GM12878 (cell line): Measurements from ENCODE around the gene AWAT1. TPM values are rescaled to one million over a fixed set of nuclear protein-coding genes. Genes with fewer than 3 reads are reported as not detected.
A peak's percentile ranks its signal among the peaks of the same experiment; 100 is the strongest.

ENCODE experiments used
- ATAC-seq: fragments of 200-7000 bp; cut with Tn5 transposase; 3 replicates; pipeline ENCODE4 v1.9.1; 2020; ENCODE audit warnings: mild to moderate bottlenecking, moderate library complexity
- BruUV-seq: library from RNA; stranded (reverse); fragments of 400-500 nt; replicated peaks from 2 replicates; lab custom pipeline; 2021; lab: Mats Ljungman, UMichigan
- CTCF ChIA-PET: fragments of 300-600 bp; sonication (Branson Sonifier 250); formaldehyde crosslinking; extraction: SDS; loops from one replicate; lab custom pipeline; 2021; ENCODE audit warnings: inconsistent platforms; lab: Yijun Ruan, JAX
- POLR2A ChIA-PET: fragments of 350-600 bp; formaldehyde crosslinking; extraction: SDS; loops from one replicate; lab custom pipeline; 2021; ENCODE audit warnings: inconsistent platforms; lab: Charles Lee
- RAD21 ChIA-PET: fragments of 300-600 bp; sonication (Branson Sonifier 250); formaldehyde crosslinking; loops from one replicate; lab custom pipeline; 2023; ENCODE audit warnings: antibody characterized with exemption; ENCODE audit not compliant: unreplicated experiment; lab: Charles Lee
- SMC1A ChIA-PET: fragments of 300-600 bp; sonication (Branson Sonifier 250); formaldehyde crosslinking; loops from one replicate; lab custom pipeline; 2023; ENCODE audit not compliant: unreplicated experiment, uncharacterized antibody; lab: Charles Lee
- DNase-seq: peaks from one replicate; pipeline ENCODE4 v3.0.0-alpha.2; 2011; ENCODE audit warnings: low read depth, low spot score
- FAIRE-seq: peaks from 3 replicates; lab custom pipeline; 2011; peaks lifted over from hg19 to GRCh38; lab: Jason Lieb, UNC
- H2AFZ ChIP-seq: 2 replicates; pipeline ENCODE4 v1.6.0; 2011; ENCODE audit warnings: low read depth, low read length, control low read depth; ENCODE audit not compliant: control insufficient read depth
- H3K27ac ChIP-seq: 2 replicates; pipeline ENCODE4 v1.5.1; 2011; ENCODE audit warnings: control low read depth; ENCODE audit not compliant: control insufficient read depth, insufficient read depth
- H3K27me3 ChIP-seq, 2 experiments: replicated peaks in 1 of 2; 2 replicates each; pipeline versions ENCODE4 v1.6.0 to v1.6.1; 2011; ENCODE audit warnings: low read length in 1 of 2; ENCODE audit not compliant: control insufficient read depth in 2 of 2, insufficient read depth in 2 of 2
- H3K36me3 ChIP-seq, 2 experiments: 2 replicates each; pipeline ENCODE4 v1.5.1; 2011; ENCODE audit warnings: low read length in 1 of 2; ENCODE audit not compliant: control insufficient read depth in 2 of 2, insufficient read depth in 2 of 2
- H3K4me1 ChIP-seq: 2 replicates; pipeline ENCODE4 v1.6.1; 2011; ENCODE audit warnings: mild to moderate bottlenecking, low read length, moderate library complexity, mixed read lengths; ENCODE audit not compliant: control insufficient read depth, insufficient read depth
- H3K4me2 ChIP-seq: 2 replicates; pipeline ENCODE4 v1.6.0; 2011; ENCODE audit warnings: control low read depth; ENCODE audit not compliant: control insufficient read depth, insufficient read depth
- H3K4me3 ChIP-seq: fragments of 200-600 bp; sonication (generic); 2 replicates; pipeline ENCODE4 v1.5.1; 2016
- H3K79me2 ChIP-seq: 2 replicates; pipeline ENCODE4 v1.6.0; 2011; ENCODE audit warnings: low read length; ENCODE audit not compliant: control insufficient read depth, insufficient read depth
- H3K9ac ChIP-seq: 2 replicates; pipeline ENCODE4 v1.8.0; 2011; ENCODE audit warnings: low read length, control low read depth, mixed read lengths; ENCODE audit not compliant: control insufficient read depth, insufficient read depth
- H3K9me3 ChIP-seq: replicated peaks from 3 replicates; pipeline ENCODE4 v1.5.1; 2011; ENCODE audit warnings: mild to moderate bottlenecking, low read length; ENCODE audit not compliant: control insufficient read depth, insufficient read depth
- H4K20me1 ChIP-seq: 2 replicates; pipeline ENCODE4 v1.6.0; 2011; ENCODE audit not compliant: control insufficient read depth, insufficient read depth
- ASH2L ChIP-seq: fragments of 300-600, 200-600 bp; sonication (generic); IDR thresholded peaks from 2 replicates; pipeline ENCODE4 v1.6.1; 2017; ENCODE audit warnings: low read depth, mild to moderate bottlenecking, borderline replicate concordance
- CREB1 ChIP-seq: IDR thresholded peaks from 2 replicates; pipeline ENCODE4 v1.6.1; 2012; ENCODE audit warnings: low read depth, mild to moderate bottlenecking, inconsistent platforms
- DPF2 ChIP-seq: fragments of 450-650 bp; IDR thresholded peaks from 2 replicates; pipeline ENCODE4 v1.6.1; 2017; ENCODE audit warnings: mild to moderate bottlenecking
- HSF1 ChIP-seq: fragments of 150-350 bp; IDR thresholded peaks from 2 replicates; pipeline ENCODE4 v1.6.1; 2014; ENCODE audit warnings: mild to moderate bottlenecking, low read depth, low read length
- IRF3 ChIP-seq: fragments of 450-650 bp; IDR thresholded peaks from 2 replicates; pipeline ENCODE4 v1.6.1; 2014; ENCODE audit warnings: mild to moderate bottlenecking
- KLF5 ChIP-seq: fragments of 450-650 bp; IDR thresholded peaks from 2 replicates; pipeline ENCODE4 v1.6.1; 2014; ENCODE audit warnings: mild to moderate bottlenecking; ENCODE audit not compliant: partially characterized antibody
- MLLT1 ChIP-seq: fragments of 450-650 bp; IDR thresholded peaks from 2 replicates; pipeline ENCODE4 v1.6.1; 2016; ENCODE audit warnings: mild to moderate bottlenecking
- NFXL1 ChIP-seq: fragments of 450-650 bp; IDR thresholded peaks from 2 replicates; pipeline ENCODE4 v1.6.1; 2017; ENCODE audit warnings: antibody characterized with exemption, mild to moderate bottlenecking, borderline replicate concordance
- USF1 ChIP-seq: IDR thresholded peaks from 2 replicates; pipeline ENCODE4 v1.6.1; 2011; ENCODE audit warnings: borderline replicate concordance, low read depth, mild to moderate bottlenecking, moderate library complexity, mixed read lengths, low read length; ENCODE audit not compliant: insufficient read depth; ENCODE audit errors: extremely low read length
- YY1 ChIP-seq: IDR thresholded peaks from 2 replicates; pipeline ENCODE4 v1.6.1; 2011; ENCODE audit warnings: low read depth, mild to moderate bottlenecking, low read length
- ZNF592 ChIP-seq: fragments of 450-650 bp; IDR thresholded peaks from 2 replicates; pipeline ENCODE4 v1.6.1; 2017; ENCODE audit warnings: mild to moderate bottlenecking, moderate library complexity
- WGBS: methylation state at CpG from one replicate; pipeline ENCODE4 v1.1.6; 2016; ENCODE audit warnings: low lambda C conversion rate; ENCODE audit not compliant: insufficient replicate concordance, insufficient coverage; ENCODE audit errors: missing lambda C conversion rate; 5-methylcytosine and 5-hydroxymethylcytosine counted together
- in situ Hi-C: fragments of 300-500 bp; cut with MboI; formaldehyde crosslinking; loops from 9 replicates; pipeline ENCODE4 v1.14.3; 2018; ENCODE audit warnings: mixed read lengths
- intact Hi-C: fragments of 100-400 bp; cut with micrococcal nuclease; formaldehyde crosslinking; loops from one replicate; pipeline ENCODE4 v1.14.2; 2022; ENCODE audit not compliant: unreplicated experiment
- polyA plus RNA-seq, 11 experiments: library from polyadenylated mRNA; depleted of rRNA in 4 of 11; unstranded in 6 of 11; stranded (reverse) in 5 of 11; fragments of >200 nt; fragmentation: Nextera tagmentation in 4 of 11; fragmentation: Illumina TruSeq in 1 of 11; extraction: Ambion mirVana in 4 of 11; extraction: Trizol in 1 of 11; gene quantifications; 1 replicate in 1 of 11; 2 replicates in 10 of 11; pipeline versions ENCODE4 v1.2.1 to v1.2.3, GENCODE V29; 2011 to 2016; ENCODE audit warnings: inconsistent platforms in 2 of 11, missing spikeins in 2 of 11, low read depth in 1 of 11
- total RNA-seq, 4 experiments: library from RNA; depleted of rRNA in 3 of 4; stranded (reverse); fragments of >200 nt in 3 of 4; fragmentation: Illumina TruSeq in 1 of 4; extraction: Trizol in 1 of 4; gene quantifications; 2 replicates each; pipeline versions ENCODE4 v1.2.1 to v1.2.3, GENCODE V29; 2013 to 2021

The AWAT1 gene
- total and polyA plus RNA-seq, 10 of the 15 experiments (the other 5 are each of a cell fraction or from before 2014, with no cell fraction given): not detected

- TF ChIP-seq KLF5 (no peak), HSF1 (no peak), MLLT1 (no peak)
- TF ChIP-seq, all 136 proteins: peak for 0
These were observed 44.2 kb upstream of the AWAT1 start (continued) for GRCh38 chrX:70190225-70190624.

GRCh38 chrX:70196961-70197720 is 37.3 kb upstream of the AWAT1 start:
- ChIA-PET CTCF (interaction anchor here (0.7 to 2.1 kb wide), 9 partner anchors 11 to 236 kb away, joined by 3 to 9 read pairs (median 4); partner anchors contain the start of gene IGBP1), RAD21 (interaction anchor here (1.2 to 1.4 kb wide), 2 partner anchors 19 to 64 kb away, joined by 3 read pairs; partner anchors contain the start of gene IGBP1), POLR2A (no interaction called here), SMC1A (interaction anchor here (1.3 to 1.5 kb wide), 3 partner anchors 16 to 236 kb away, joined by 3 to 5 read pairs (median 4); partner anchors contain the start of gene IGBP1)
- no peaks in the 10 kb centered on the region for H3K36me3 ChIP-seq
- peak; percentile 94 for ATAC-seq
- in situ Hi-C loops (no loop called here), intact Hi-C loops (loop anchor here (1.0 to 2.0 kb wide), 2 partner anchors 66 to 235 kb away; no protein-coding TSS in a partner anchor)
- no TSS peak for BruUV-seq
- H3K4me2 ChIP-seq: no peak overlapping the region
- H3K27ac ChIP-seq: no peak overlapping the region
- under 1% methylated on average over 12 of the region's 12 CpGs for WGBS
- no peaks in the 10 kb centered on the region for H3K4me1 ChIP-seq
- no peaks in the 10 kb centered on the region for H4K20me1 ChIP-seq
- no peaks in the 10 kb centered on the region for H3K9me3 ChIP-seq
- no peak overlapping the region for H2AFZ ChIP-seq
- no peak for DNase-seq
- H3K27me3 ChIP-seq: no peaks in the 10 kb centered on the region
- no peaks in the 10 kb centered on the region for H3K79me2 ChIP-seq
- H3K4me3 ChIP-seq: no peak overlapping the region
- FAIRE-seq: peak; percentile 86
- H3K9ac ChIP-seq: no peak overlapping the region
- TF ChIP-seq CREB1 (no peak), YY1 (0 out of 2 replicates have a peak, but pooled peaks have one; percentile 22), NFXL1 (no peak), USF1 (no peak), DPF2 (no peak), IRF3 (no peak), ZNF592 (no peak), ASH2L (no peak)
